Inflammatory macrophage (primary cell): ENCODE results near the gene AP5Z1.

Source experiments
- DNase-seq, 2 donors: peaks; one replicate each; pipeline ENCODE4 v3.0.0-alpha.2; 2020 to 2022
- total RNA-seq, 18 experiments: gene quantifications; one replicate each; lab custom pipeline; 2026; ENCODE audit warnings: mixed read lengths in 6 of 18, inconsistent platforms in 2 of 18; lab: John Stamatoyannopoulos, UW

Gene AP5Z1
- 28.1 to 117 (median 60.9) reads per million in 18 experiments for total RNA-seq

- peak; percentile 96 to 98 for DNase-seq
Measured at GRCh38 chr7:4775250-4775847, at the start of gene AP5Z1. TSS of gene AP5Z1 (plus strand) at chr7:4775623. CDS start at chr7:4775716, 93 bp downstream.

GRCh38 chr7:4725850-4726450 is 49.5 kb upstream of the AP5Z1 start:
- no peak for DNase-seq

- DNase-seq, result peak; percentile 86 to 88
Measured at GRCh38 chr7:4726566-4726965, 48.9 kb upstream of the AP5Z1 start.

GRCh38 chr7:4727914-4728705 is 47.3 kb upstream of the AP5Z1 start:
- no peak for DNase-seq

- no peak for DNase-seq
Measured at GRCh38 chr7:4729266-4729665, 46.2 kb upstream of the AP5Z1 start.

- no peak for DNase-seq
Measured at GRCh38 chr7:4730276-4730675, 45.1 kb upstream of the AP5Z1 start.

- no peak for DNase-seq
Measured at GRCh38 chr7:4730971-4731370, 44.5 kb upstream of the AP5Z1 start.

- DNase-seq, result no peak
Measured at GRCh38 chr7:4731803-4732202, 43.6 kb upstream of the AP5Z1 start.

GRCh38 chr7:4733936-4734528 is 41.4 kb upstream of the AP5Z1 start:
- no peak for DNase-seq

GRCh38 chr7:4734587-4735345 is 40.7 kb upstream of the AP5Z1 start:
- DNase-seq, result no peak

- no peak for DNase-seq
Measured at GRCh38 chr7:4737300-4737699, 38.1 kb upstream of the AP5Z1 start.

GRCh38 chr7:4738711-4739527 is 36.5 kb upstream of the AP5Z1 start:
- DNase-seq, result peak; percentile 66 to 79

- peak; percentile 20 to 63 for DNase-seq
Measured at GRCh38 chr7:4739528-4739992, 35.9 kb upstream of the AP5Z1 start.

GRCh38 chr7:4740796-4741195 is 34.6 kb upstream of the AP5Z1 start:
- no peak for DNase-seq

- DNase-seq, result no peak
Measured at GRCh38 chr7:4742051-4742573, 33.3 kb upstream of the AP5Z1 start.

- DNase-seq, result no peak
Measured at GRCh38 chr7:4742852-4743251, 32.6 kb upstream of the AP5Z1 start.

GRCh38 chr7:4744391-4745264 is 30.8 kb upstream of the AP5Z1 start:
- DNase-seq, result peak; percentile 83 to 93

GRCh38 chr7:4745265-4745919 is 30.0 kb upstream of the AP5Z1 start:
- no peak for DNase-seq
